SK-N-SH treated with all-trans-retinoic acid at 6 μM for 48 hours (cell line): ENCODE measurements around the gene STARD13.

Experiments
- ATAC-seq: fragments of 200-7000 bp; cut with Tn5 transposase; 3 replicates; pipeline ENCODE4 v1.9.1; 2020; ENCODE audit warnings: mild to moderate bottlenecking, moderate library complexity
- BACH2 ChIP-seq: fragments of 250-450 bp; sonication (Bioruptor Pico); IDR thresholded peaks from 2 replicates; pipeline ENCODE4 v1.9.0; 2021; ENCODE audit warnings: mild to moderate bottlenecking, borderline replicate concordance
- CSDC2 ChIP-seq: fragments of 250-450 bp; sonication (Bioruptor Pico); IDR thresholded peaks from 2 replicates; pipeline ENCODE4 v1.5.0; 2020; ENCODE audit warnings: mild to moderate bottlenecking, moderate library complexity
- CSRNP3 ChIP-seq: fragments of 250-450 bp; sonication (Bioruptor Pico); IDR thresholded peaks from 2 replicates; pipeline ENCODE4 v1.5.1; 2021; ENCODE audit warnings: mild to moderate bottlenecking, moderate library complexity
- ESRRG ChIP-seq: fragments of 250-450 bp; sonication (Bioruptor Pico); IDR thresholded peaks from 2 replicates; pipeline ENCODE4 v1.6.1; 2021; ENCODE audit warnings: mild to moderate bottlenecking
- GLIS3 ChIP-seq: fragments of 250-450 bp; sonication (Bioruptor Pico); IDR thresholded peaks from 2 replicates; pipeline ENCODE4 v1.5.0; 2020; ENCODE audit warnings: mild to moderate bottlenecking, moderate library complexity
- ISL1 ChIP-seq: fragments of 250-450 bp; sonication (Bioruptor Pico); IDR thresholded peaks from 2 replicates; pipeline ENCODE4 v2.1.2; 2022; ENCODE audit warnings: mild to moderate bottlenecking, moderate library complexity
- OSR1 ChIP-seq: fragments of 250-450 bp; sonication (Bioruptor Pico); IDR thresholded peaks from 2 replicates; pipeline ENCODE4 v1.8.0; 2022; ENCODE audit warnings: moderate library complexity, mild to moderate bottlenecking, inconsistent platforms
- PATZ1 ChIP-seq: fragments of 250-450 bp; sonication (Bioruptor Pico); IDR thresholded peaks from 2 replicates; pipeline ENCODE4 v1.8.0; 2020; ENCODE audit warnings: mild to moderate bottlenecking, moderate library complexity, borderline replicate concordance
- RARB ChIP-seq: fragments of 250-450 bp; sonication (Bioruptor Pico); IDR thresholded peaks from 2 replicates; pipeline ENCODE4 v1.8.0; 2021; ENCODE audit warnings: mild to moderate bottlenecking, moderate library complexity
- SNAI2 ChIP-seq: fragments of 250-450 bp; sonication (Bioruptor Pico); IDR thresholded peaks from 2 replicates; pipeline ENCODE4 v1.5.0; 2020; ENCODE audit warnings: mild to moderate bottlenecking, moderate library complexity
- TCF4 ChIP-seq: fragments of 250-450 bp; sonication (Bioruptor Pico); IDR thresholded peaks from 2 replicates; pipeline ENCODE4 v1.8.0; 2021; ENCODE audit warnings: mild to moderate bottlenecking, moderate library complexity, borderline replicate concordance
- TOX ChIP-seq: fragments of 250-450 bp; sonication (Bioruptor Pico); IDR thresholded peaks from 2 replicates; pipeline ENCODE4 v1.8.0; 2021; ENCODE audit warnings: mild to moderate bottlenecking, moderate library complexity, borderline replicate concordance
- ZC3H10 ChIP-seq: fragments of 250-450 bp; sonication (Bioruptor Pico); IDR thresholded peaks from 2 replicates; pipeline ENCODE4 v1.5.1; 2021; ENCODE audit warnings: mild to moderate bottlenecking, moderate library complexity
- ZFP3 ChIP-seq: fragments of 250-450 bp; sonication (Bioruptor Pico); IDR thresholded peaks from 2 replicates; pipeline ENCODE4 v1.5.0; 2020; ENCODE audit warnings: mild to moderate bottlenecking, moderate library complexity
- ZFP30 ChIP-seq: fragments of 450-650 bp; formaldehyde crosslinking; IDR thresholded peaks from 2 replicates; pipeline ENCODE4 v1.5.0; 2022; ENCODE audit warnings: mild to moderate bottlenecking, moderate library complexity
- ZNF565 ChIP-seq: fragments of 450-650 bp; formaldehyde crosslinking; conservative IDR thresholded peaks from 2 replicates; pipeline ENCODE4 v1.5.0; 2020; ENCODE audit warnings: low read depth, mild to moderate bottlenecking, moderate library complexity
- ZNF70 ChIP-seq: fragments of 450-650 bp; formaldehyde crosslinking; IDR thresholded peaks from 2 replicates; pipeline ENCODE4 v1.5.0; 2020; ENCODE audit warnings: mild to moderate bottlenecking, moderate library complexity
- ZNF8 ChIP-seq: fragments of 450-650 bp; formaldehyde crosslinking; IDR thresholded peaks from 2 replicates; pipeline ENCODE4 v1.5.0; 2020; ENCODE audit warnings: mild to moderate bottlenecking, moderate library complexity
- TF ChIP-seq, protein P1 (sequence below): fragments of 250-450 bp; sonication (Bioruptor Pico); IDR thresholded peaks from 2 replicates; pipeline ENCODE4 v1.5.1; 2020; ENCODE audit warnings: low read depth, mild to moderate bottlenecking, moderate library complexity
- TF ChIP-seq, protein P2 (sequence below): fragments of 250-450 bp; sonication (Bioruptor Pico); IDR thresholded peaks from 2 replicates; pipeline ENCODE4 v1.5.0; 2020; ENCODE audit warnings: mild to moderate bottlenecking, moderate library complexity

Gene STARD13

DNA sequence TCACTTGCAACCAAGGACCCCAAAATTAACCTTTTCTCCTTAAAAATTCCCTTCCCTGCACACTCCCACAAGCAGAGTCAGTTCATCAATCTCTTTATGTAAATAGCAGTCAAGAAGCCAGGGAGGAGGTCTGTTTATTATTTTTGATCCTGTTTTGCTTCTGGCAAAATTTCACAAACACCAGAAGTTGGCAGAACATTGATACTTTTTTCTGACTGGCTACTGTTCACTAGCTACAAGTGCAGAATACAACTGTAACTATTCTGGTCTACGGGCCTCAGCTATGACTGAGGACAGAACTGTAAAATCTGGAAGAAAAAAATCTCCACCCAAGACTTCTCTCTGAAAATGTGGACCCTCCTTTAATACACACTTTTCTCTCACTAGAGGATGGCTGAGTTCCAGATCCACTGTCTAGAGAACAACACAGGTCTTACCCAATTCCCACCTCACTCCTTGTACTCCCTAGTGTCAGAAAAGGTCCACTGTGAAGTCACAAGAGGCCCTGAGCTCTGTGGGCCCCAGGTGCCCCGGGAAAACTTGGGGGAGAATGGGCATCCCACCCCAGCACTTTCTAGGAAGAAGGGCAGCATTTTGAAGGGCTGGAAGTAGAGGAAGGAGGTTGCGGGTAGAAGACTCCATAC lies 14.5 kb downstream of the STARD13 start:
- TF ChIP-seq TCF4 (CRISPR knock-in tag) (no peak), ZNF70 (no peak), CSDC2 (CRISPR knock-in tag) (no peak), ISL1 (CRISPR knock-in tag) (no peak), ZNF565 (CRISPR knock-in tag) (no peak), OSR1 (CRISPR knock-in tag) (no peak), ZFP30 (CRISPR knock-in tag) (no peak), PATZ1 (CRISPR knock-in tag) (no peak), SNAI2 (CRISPR knock-in tag) (no peak), BACH2 (no peak)
- TF ChIP-seq, protein P1, sequence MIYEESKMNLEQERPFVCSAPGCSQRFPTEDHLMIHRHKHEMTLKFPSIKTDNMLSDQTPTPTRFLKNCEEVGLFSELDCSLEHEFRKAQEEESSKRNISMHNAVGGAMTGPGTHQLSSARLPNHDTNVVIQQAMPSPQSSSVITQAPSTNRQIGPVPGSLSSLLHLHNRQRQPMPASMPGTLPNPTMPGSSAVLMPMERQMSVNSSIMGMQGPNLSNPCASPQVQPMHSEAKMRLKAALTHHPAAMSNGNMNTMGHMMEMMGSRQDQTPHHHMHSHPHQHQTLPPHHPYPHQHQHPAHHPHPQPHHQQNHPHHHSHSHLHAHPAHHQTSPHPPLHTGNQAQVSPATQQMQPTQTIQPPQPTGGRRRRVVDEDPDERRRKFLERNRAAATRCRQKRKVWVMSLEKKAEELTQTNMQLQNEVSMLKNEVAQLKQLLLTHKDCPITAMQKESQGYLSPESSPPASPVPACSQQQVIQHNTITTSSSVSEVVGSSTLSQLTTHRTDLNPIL (CRISPR knock-in tag): no peak
- TF ChIP-seq, protein P2, sequence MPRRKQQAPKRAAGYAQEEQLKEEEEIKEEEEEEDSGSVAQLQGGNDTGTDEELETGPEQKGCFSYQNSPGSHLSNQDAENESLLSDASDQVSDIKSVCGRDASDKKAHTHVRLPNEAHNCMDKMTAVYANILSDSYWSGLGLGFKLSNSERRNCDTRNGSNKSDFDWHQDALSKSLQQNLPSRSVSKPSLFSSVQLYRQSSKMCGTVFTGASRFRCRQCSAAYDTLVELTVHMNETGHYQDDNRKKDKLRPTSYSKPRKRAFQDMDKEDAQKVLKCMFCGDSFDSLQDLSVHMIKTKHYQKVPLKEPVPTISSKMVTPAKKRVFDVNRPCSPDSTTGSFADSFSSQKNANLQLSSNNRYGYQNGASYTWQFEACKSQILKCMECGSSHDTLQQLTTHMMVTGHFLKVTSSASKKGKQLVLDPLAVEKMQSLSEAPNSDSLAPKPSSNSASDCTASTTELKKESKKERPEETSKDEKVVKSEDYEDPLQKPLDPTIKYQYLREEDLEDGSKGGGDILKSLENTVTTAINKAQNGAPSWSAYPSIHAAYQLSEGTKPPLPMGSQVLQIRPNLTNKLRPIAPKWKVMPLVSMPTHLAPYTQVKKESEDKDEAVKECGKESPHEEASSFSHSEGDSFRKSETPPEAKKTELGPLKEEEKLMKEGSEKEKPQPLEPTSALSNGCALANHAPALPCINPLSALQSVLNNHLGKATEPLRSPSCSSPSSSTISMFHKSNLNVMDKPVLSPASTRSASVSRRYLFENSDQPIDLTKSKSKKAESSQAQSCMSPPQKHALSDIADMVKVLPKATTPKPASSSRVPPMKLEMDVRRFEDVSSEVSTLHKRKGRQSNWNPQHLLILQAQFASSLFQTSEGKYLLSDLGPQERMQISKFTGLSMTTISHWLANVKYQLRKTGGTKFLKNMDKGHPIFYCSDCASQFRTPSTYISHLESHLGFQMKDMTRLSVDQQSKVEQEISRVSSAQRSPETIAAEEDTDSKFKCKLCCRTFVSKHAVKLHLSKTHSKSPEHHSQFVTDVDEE (CRISPR knock-in tag): no peak
- TF ChIP-seq, all 23 proteins: peak for 0
- no peak for ATAC-seq

GRCh38 chr13:33265607-33266006 lies 19.9 kb downstream of the STARD13 start:
- ATAC-seq: no peak

More at GRCh38 chr13:33265607-33266006, 19.9 kb downstream of the STARD13 start:
- TF ChIP-seq ZC3H10 (CRISPR knock-in tag): no peak
- no peak for TF ChIP-seq GLIS3 (CRISPR knock-in tag)
- no peak for TF ChIP-seq BACH2
- TF ChIP-seq PATZ1 (CRISPR knock-in tag): no peak
- TF ChIP-seq ZNF70: no peak
- TF ChIP-seq ISL1 (CRISPR knock-in tag): no peak
- no peak for TF ChIP-seq ZNF8 (CRISPR knock-in tag)
- TF ChIP-seq ESRRG (CRISPR knock-in tag): no peak
- no peak for TF ChIP-seq CSRNP3 (CRISPR knock-in tag)
- TF ChIP-seq ZNF565 (CRISPR knock-in tag): no peak
- no peak for TF ChIP-seq SNAI2 (CRISPR knock-in tag)
- no peak for TF ChIP-seq ZFP3 (CRISPR knock-in tag)
- no peak for TF ChIP-seq RARB
- TF ChIP-seq, protein P2 (CRISPR knock-in tag): no peak
- TF ChIP-seq ZFP30 (CRISPR knock-in tag): no peak
- no peak for TF ChIP-seq TOX (CRISPR knock-in tag)
